Endothelial cell (in vitro differentiated cells): ENCODE data around the gene EGFLAM. TPM values are rescaled to one million over a fixed set of nuclear protein-coding genes. Genes with fewer than 3 reads are reported as not detected.

Experiments used
- DNase-seq: peaks from one replicate; pipeline ENCODE4 v3.0.0; 2021; ENCODE audit warnings: low spot score
- H3K27ac Mint-ChIP-seq: one replicate; pipeline ENCODE4 v1.8.0; 2021; ENCODE audit warnings: mixed read lengths, inconsistent platforms; ENCODE audit not compliant: unreplicated experiment
- H3K27me3 Mint-ChIP-seq: one replicate; pipeline ENCODE4 v1.8.0; 2021; ENCODE audit warnings: mild to moderate bottlenecking, moderate library complexity, mixed read lengths, inconsistent platforms; ENCODE audit not compliant: unreplicated experiment
- H3K36me3 Mint-ChIP-seq: one replicate; pipeline ENCODE4 v1.8.0; 2021; ENCODE audit warnings: mild to moderate bottlenecking, low read depth, mixed read lengths, inconsistent platforms; ENCODE audit not compliant: unreplicated experiment
- H3K4me1 Mint-ChIP-seq: one replicate; pipeline ENCODE4 v1.8.0; 2021; ENCODE audit warnings: mild to moderate bottlenecking, mixed read lengths, inconsistent platforms; ENCODE audit not compliant: unreplicated experiment
- H3K4me3 Mint-ChIP-seq: one replicate; pipeline ENCODE4 v1.8.0; 2021; ENCODE audit warnings: mild to moderate bottlenecking, mixed read lengths, inconsistent platforms; ENCODE audit not compliant: unreplicated experiment
- H3K9me3 Mint-ChIP-seq: one replicate; pipeline ENCODE4 v1.8.0; 2021; ENCODE audit warnings: mixed read lengths, inconsistent platforms; ENCODE audit not compliant: unreplicated experiment
- CTCF ChIP-seq: fragments of 200-600 bp; sonication (generic); IDR thresholded peaks from one replicate; pipeline ENCODE4 v1.5.0; 2021; ENCODE audit warnings: antibody characterized with exemption; ENCODE audit not compliant: unreplicated experiment
- total RNA-seq: library from RNA; stranded (reverse); fragmentation: NEBNext Ultra II Directional; extraction: Animal tissue kit (Norgen Biotek cat#: 25700); gene quantifications from one replicate; pipeline ENCODE4 v1.2.1, GENCODE V29; 2021; ENCODE audit not compliant: unreplicated experiment

EGFLAM gene
- total RNA-seq, 1 donor from 2014 or later = 29.6 TPM

- DNase-seq = no peak
- H3K27me3 Mint-ChIP-seq = peaks cover 2% of the 10 kb centered on the region
- H3K36me3 Mint-ChIP-seq = peaks cover 12% of the 10 kb centered on the region
- no peaks in the 10 kb centered on the region for H3K9me3 Mint-ChIP-seq
- no peak overlapping the region for H3K27ac Mint-ChIP-seq
- peaks cover under 1% of the 10 kb centered on the region for H3K4me1 Mint-ChIP-seq
- no peak for TF ChIP-seq CTCF
- no peak overlapping the region for H3K4me3 Mint-ChIP-seq
Observed at GRCh38 chr5:38478878-38479277, 220.5 kb downstream of the EGFLAM start.

- no peak overlapping the region for H3K27ac Mint-ChIP-seq
- H3K4me3 Mint-ChIP-seq = no peak overlapping the region
- H3K36me3 Mint-ChIP-seq = peaks cover 15% of the 10 kb centered on the region
- H3K9me3 Mint-ChIP-seq = no peaks in the 10 kb centered on the region
- no peak for TF ChIP-seq CTCF
- H3K27me3 Mint-ChIP-seq = peaks cover 4% of the 10 kb centered on the region
- DNase-seq = no peak
- H3K4me1 Mint-ChIP-seq = no peaks in the 10 kb centered on the region
Observed at GRCh38 chr5:38479315-38479904, 221.1 kb downstream of the EGFLAM start.

- H3K4me1 Mint-ChIP-seq = no peaks in the 10 kb centered on the region
- H3K27ac Mint-ChIP-seq = no peak overlapping the region
- peaks cover 29% of the 10 kb centered on the region for H3K36me3 Mint-ChIP-seq
- H3K4me3 Mint-ChIP-seq = peak overlapping the region; percentile 7
- H3K27me3 Mint-ChIP-seq = peaks cover 3% of the 10 kb centered on the region
- TF ChIP-seq CTCF = no peak
- no peaks in the 10 kb centered on the region for H3K9me3 Mint-ChIP-seq
- no peak for DNase-seq
Observed at GRCh38 chr5:38483805-38484398, 225.5 kb downstream of the EGFLAM start.

GRCh38 chr5:38494175-38494574 lies 235.8 kb downstream of the EGFLAM start:
- TF ChIP-seq CTCF = no peak
- Mint-ChIP-seq H3K27me3 (peaks cover 3% of the 10 kb centered on the region), H3K4me3 (no peak overlapping the region), H3K9me3 (no peaks in the 10 kb centered on the region), H3K4me1 (no peaks in the 10 kb centered on the region), H3K27ac (no peak overlapping the region), H3K36me3 (peaks cover 24% of the 10 kb centered on the region)
- no peak for DNase-seq

GRCh38 chr5:38494763-38495162 lies 236.4 kb downstream of the EGFLAM start:
- H3K27me3 Mint-ChIP-seq = peaks cover 3% of the 10 kb centered on the region
- no peak overlapping the region for H3K27ac Mint-ChIP-seq
- no peak for DNase-seq
- no peak overlapping the region for H3K4me3 Mint-ChIP-seq
- no peaks in the 10 kb centered on the region for H3K9me3 Mint-ChIP-seq
- H3K4me1 Mint-ChIP-seq = no peaks in the 10 kb centered on the region
- peaks cover 24% of the 10 kb centered on the region for H3K36me3 Mint-ChIP-seq
- TF ChIP-seq CTCF = no peak
